CD4-positive, alpha-beta memory T cell (primary cell): ENCODE results near the gene SLC7A4. TPM values are rescaled to one million over a fixed set of nuclear protein-coding genes. Genes with fewer than 3 reads are reported as not detected.

Experiments
- microRNA-seq: library from miRNA; unstranded; fragments of <30 nt; microRNA quantifications from one replicate; pipeline ENCODE4 v1.2.0, GENCODE V29; 2021; ENCODE audit warnings: borderline replicate concordance, borderline number of aligned reads, borderline microRNAs expressed, mixed read lengths
- polyA plus RNA-seq, 2 donors: library from polyadenylated mRNA; unstranded; fragments of 300-500 nt; fragmentation: Illumina TruSeq; gene quantifications; one replicate each; pipeline ENCODE4 v1.2.3, GENCODE V29; 2021
- total RNA-seq, 2 experiments: library from RNA; stranded (reverse); gene quantifications; one replicate each; pipeline ENCODE4 v1.2.3, GENCODE V29; 2021

SLC7A4 gene
- total and polyA plus RNA-seq, 4 experiments from 2014 or later: 0.07 to 0.15 TPM; not detected in 2

Small RNAs within 50 kb of the gene (microRNA-seq; reads per million reads assigned to microRNA genes)
- gene MIR649: not detected

Other genes starting within 250 kb of the SLC7A4 start
- 100 to 1,000 TPM; 142 to 145 TPM for gene PI4KA, start 173.8 kb downstream of the SLC7A4 start, total RNA-seq
- gene PI4KA, start 173.8 kb downstream of the SLC7A4 start, polyA plus RNA-seq: 10 to 100 TPM; 31.5 to 78.5 TPM
- 10 to 100 TPM; 24.4 to 26.1 TPM for gene SNAP29, start 173.6 kb downstream of the SLC7A4 start, total RNA-seq
- gene SNAP29, start 173.6 kb downstream of the SLC7A4 start, polyA plus RNA-seq: 10 to 100 TPM; 18.8 to 27.8 TPM
- 10 to 100 TPM; 85.1 to 86.5 TPM for gene CRKL, start 115.2 kb downstream of the SLC7A4 start, total RNA-seq
- 10 to 100 TPM; 39.9 to 51.3 TPM for gene CRKL, start 115.2 kb downstream of the SLC7A4 start, polyA plus RNA-seq
- gene AIFM3, start 65.3 kb downstream of the SLC7A4 start, total RNA-seq: 1 to 10 TPM in 1 of 2 experiments, under 1 TPM in 1; 0.55 to 1.0 TPM
- not detected for gene AIFM3, start 65.3 kb downstream of the SLC7A4 start, polyA plus RNA-seq
- gene LZTR1, start 50.3 kb downstream of the SLC7A4 start, total RNA-seq: 100 to 1,000 TPM; 112 to 114 TPM
- gene LZTR1, start 50.3 kb downstream of the SLC7A4 start, polyA plus RNA-seq: 10 to 100 TPM in 1 of 2 donors, 1 to 10 TPM in 1; 5.5 to 18.1 TPM
- gene THAP7, start 30.4 kb downstream of the SLC7A4 start, total RNA-seq: 10 to 100 TPM; 60.4 to 65.0 TPM
- gene THAP7, start 30.4 kb downstream of the SLC7A4 start, polyA plus RNA-seq: 10 to 100 TPM; 45.9 to 46.9 TPM
- 1 to 10 TPM; 1.1 to 1.2 TPM for gene P2RX6, start 17.4 kb downstream of the SLC7A4 start, total RNA-seq
- gene P2RX6, start 17.4 kb downstream of the SLC7A4 start, polyA plus RNA-seq: under 1 TPM in 1 of 2 donors, not detected in 1; 0.19 TPM
- not detected for gene LRRC74B, start 13.4 kb upstream of the SLC7A4 start, total RNA-seq
- not detected for gene LRRC74B, start 13.4 kb upstream of the SLC7A4 start, polyA plus RNA-seq